SJCRH30 (cell line): ENCODE measurements around the gene PPP2R3B. TPM values are rescaled to one million over a fixed set of nuclear protein-coding genes. Genes with fewer than 3 reads are reported as not detected.
"Not testable (repeated sequence)": the region's sequence is repeated elsewhere in the genome, so short reads cannot be mapped to it uniquely, and the experiment has no call there.

Experiments
- DNase-seq, 2 experiments: peaks; one replicate each; pipeline ENCODE4 v3.0.0-alpha.2; 2015 to 2020
- H3K27ac ChIP-seq: fragments of 250-450 bp; sonication (Bioruptor Pico); 2 replicates; pipeline ENCODE4 v1.5.1; 2020; ENCODE audit warnings: mild to moderate bottlenecking, moderate library complexity
- H3K27me3 ChIP-seq: fragments of 250-450 bp; sonication (Bioruptor Pico); 2 replicates; pipeline ENCODE4 v1.5.1; 2020; ENCODE audit warnings: mild to moderate bottlenecking, moderate library complexity
- H3K36me3 ChIP-seq: fragments of 250-450 bp; sonication (Bioruptor Pico); 2 replicates; pipeline ENCODE4 v1.5.1; 2020; ENCODE audit warnings: mild to moderate bottlenecking, moderate library complexity
- H3K4me1 ChIP-seq: fragments of 250-450 bp; sonication (Bioruptor Pico); 2 replicates; pipeline ENCODE4 v1.5.1; 2020; ENCODE audit warnings: mild to moderate bottlenecking, moderate library complexity
- H3K4me3 ChIP-seq: fragments of 250-450 bp; sonication (Bioruptor Pico); 2 replicates; pipeline ENCODE4 v1.5.1; 2020; ENCODE audit warnings: mild to moderate bottlenecking, moderate library complexity
- H3K9me3 ChIP-seq: fragments of 250-450 bp; sonication (Bioruptor Pico); replicated peaks from 2 replicates; pipeline ENCODE4 v1.5.1; 2020; ENCODE audit warnings: mild to moderate bottlenecking, moderate library complexity
- total RNA-seq: library from RNA; depleted of rRNA; stranded (reverse); fragments of >200 nt; shearing (Covaris generic); gene quantifications from 2 replicates; pipeline ENCODE4 v1.2.3, GENCODE V29; 2014

The PPP2R3B gene
- total RNA-seq, 1 experiment from 2014 or later: 29.2 TPM

- H3K27me3 ChIP-seq: no peaks in the 10 kb centered on the region
- H3K4me3 ChIP-seq: peak overlapping the region; percentile 99
- no peaks in the 10 kb centered on the region for H3K9me3 ChIP-seq
- DNase-seq: no peak
- peaks cover 4% of the 10 kb centered on the region; the same call in 1 of the 2 replicates for H3K4me1 ChIP-seq
- H3K36me3 ChIP-seq: no peaks in the 10 kb centered on the region
- H3K27ac ChIP-seq: peak overlapping the region; percentile 99
These were observed 1.0 kb upstream of the PPP2R3B start for GRCh38 chrX:387729-388128.

GRCh38 chrX:386239-386767 lies 404 bp downstream of the PPP2R3B start:
- Histone ChIP-seq H3K36me3 (no peaks in the 10 kb centered on the region), H3K9me3 (no peaks in the 10 kb centered on the region), H3K27ac (no peak overlapping the region; the same call in 1 of the 2 replicates), H3K27me3 (no peaks in the 10 kb centered on the region), H3K4me1 (peaks cover 4% of the 10 kb centered on the region; the same call in 1 of the 2 replicates), H3K4me3 (peak overlapping the region; percentile 99)
- no peak for DNase-seq

GRCh38 chrX:385736-386135 lies 971 bp downstream of the PPP2R3B start:
- H3K27me3 ChIP-seq, H3K36me3 ChIP-seq, H3K4me1 ChIP-seq, DNase-seq, H3K9me3 ChIP-seq, H3K27ac ChIP-seq: not testable (repeated sequence)
- H3K4me3 ChIP-seq: peak overlapping the region; percentile 99

- no peaks in the 10 kb centered on the region for H3K9me3 ChIP-seq
- H3K27ac ChIP-seq: no peak overlapping the region
- peaks cover 4% of the 10 kb centered on the region; the same call in 1 of the 2 replicates for H3K4me1 ChIP-seq
- H3K4me3 ChIP-seq: no peak overlapping the region
- H3K27me3 ChIP-seq: no peaks in the 10 kb centered on the region
- no peak for DNase-seq
- H3K36me3 ChIP-seq: no peaks in the 10 kb centered on the region
These were observed 1.8 kb downstream of the PPP2R3B start for GRCh38 chrX:384861-385260.

- Histone ChIP-seq H3K9me3 (no peaks in the 10 kb centered on the region), H3K4me1 (0 out of 2 replicates have a peak, but pooled peaks cover 3% of the 10 kb centered on the region), H3K4me3 (no peak overlapping the region), H3K27me3 (no peaks in the 10 kb centered on the region), H3K36me3 (no peaks in the 10 kb centered on the region), H3K27ac (no peak overlapping the region)
- DNase-seq: no peak
These were observed 8.3 kb downstream of the PPP2R3B start for GRCh38 chrX:378443-378842.

- DNase-seq, H3K9me3 ChIP-seq, H3K4me1 ChIP-seq, H3K27ac ChIP-seq, H3K4me3 ChIP-seq, H3K27me3 ChIP-seq, H3K36me3 ChIP-seq: not testable (repeated sequence)
These were observed 10.5 kb downstream of the PPP2R3B start for GRCh38 chrX:376206-376605.

- Histone ChIP-seq H3K9me3 (no peaks in the 10 kb centered on the region), H3K36me3 (no peaks in the 10 kb centered on the region), H3K4me3 (peak overlapping the region; percentile 65; the same call in 1 of the 2 replicates), H3K4me1 (peaks cover 7% of the 10 kb centered on the region; the same call in 1 of the 2 replicates), H3K27me3 (no peaks in the 10 kb centered on the region), H3K27ac (peak overlapping the region; percentile 65)
- no peak for DNase-seq
These were observed 11.3 kb downstream of the PPP2R3B start for GRCh38 chrX:375181-376036.

GRCh38 chrX:374596-374995 lies 12.1 kb downstream of the PPP2R3B start:
- H3K36me3 ChIP-seq: no peaks in the 10 kb centered on the region
- peak overlapping the region; percentile 65 for H3K4me3 ChIP-seq
- no peaks in the 10 kb centered on the region for H3K9me3 ChIP-seq
- DNase-seq: peak; percentile 70 to 76
- peaks cover 13% of the 10 kb centered on the region for H3K4me1 ChIP-seq
- peak overlapping the region; percentile 65 for H3K27ac ChIP-seq
- H3K27me3 ChIP-seq: no peaks in the 10 kb centered on the region

- Histone ChIP-seq H3K4me1 (peaks cover 21% of the 10 kb centered on the region), H3K27ac (peak overlapping the region; percentile 65), H3K4me3 (peak overlapping the region; percentile 65), H3K36me3 (no peaks in the 10 kb centered on the region), H3K9me3 (no peaks in the 10 kb centered on the region), H3K27me3 (no peaks in the 10 kb centered on the region)
- DNase-seq: peak; percentile 51 to 54
These were observed 12.9 kb downstream of the PPP2R3B start for GRCh38 chrX:373641-374471.

GRCh38 chrX:372856-373640 lies 13.7 kb downstream of the PPP2R3B start:
- DNase-seq: no peak
- peak overlapping the region; percentile 65 for H3K4me3 ChIP-seq
- peaks cover 21% of the 10 kb centered on the region for H3K4me1 ChIP-seq
- H3K27ac ChIP-seq: no peak overlapping the region
- H3K9me3 ChIP-seq: no peaks in the 10 kb centered on the region
- H3K27me3 ChIP-seq: no peaks in the 10 kb centered on the region
- H3K36me3 ChIP-seq: no peaks in the 10 kb centered on the region

- no peak overlapping the region for H3K4me3 ChIP-seq
- H3K27me3 ChIP-seq: no peaks in the 10 kb centered on the region
- H3K27ac ChIP-seq: no peak overlapping the region
- H3K36me3 ChIP-seq: no peaks in the 10 kb centered on the region
- peaks cover 21% of the 10 kb centered on the region for H3K4me1 ChIP-seq
- no peak for DNase-seq
- H3K9me3 ChIP-seq: 0 out of 2 replicates have a peak, but pooled peaks cover 4% of the 10 kb centered on the region
These were observed 14.8 kb downstream of the PPP2R3B start for GRCh38 chrX:371907-372306.

- no peak overlapping the region for H3K4me3 ChIP-seq
- peak in 1 of 2 experiments; percentile 41 for DNase-seq
- no peaks in the 10 kb centered on the region for H3K27me3 ChIP-seq
- 0 out of 2 replicates have a peak, but pooled peaks cover 4% of the 10 kb centered on the region for H3K9me3 ChIP-seq
- peaks cover 21% of the 10 kb centered on the region for H3K4me1 ChIP-seq
- no peak overlapping the region for H3K27ac ChIP-seq
- no peaks in the 10 kb centered on the region for H3K36me3 ChIP-seq
These were observed 15.6 kb downstream of the PPP2R3B start for GRCh38 chrX:370963-371745.

- H3K4me3 ChIP-seq: no peak overlapping the region
- DNase-seq: no peak
- H3K27ac ChIP-seq: no peak overlapping the region
- 0 out of 2 replicates have a peak, but pooled peaks cover 4% of the 10 kb centered on the region for H3K9me3 ChIP-seq
- H3K27me3 ChIP-seq: no peaks in the 10 kb centered on the region
- H3K36me3 ChIP-seq: no peaks in the 10 kb centered on the region
- peaks cover 21% of the 10 kb centered on the region for H3K4me1 ChIP-seq
These were observed 16.3 kb downstream of the PPP2R3B start for GRCh38 chrX:370244-370962.
